ENCODE results near the gene TTC24. TPM values are rescaled to one million over a fixed set of nuclear protein-coding genes. Genes with fewer than 3 reads are reported as not detected.

TTC24 gene
- polyA plus RNA-seq, 1 of the 3 experiments (the other 2 are of a cell fraction) = not detected

GRCh38 chr1:156553860-156554485 is 25.6 kb upstream of the TTC24 start (continued):
- no peak for TF ChIP-seq ZBTB33 (IDR thresholded peaks at IDR 0.05; ENCODE audit: borderline replicate concordance, low read depth)

GRCh38 chr1:156554971-156555370 is 24.6 kb upstream of the TTC24 start:
- no peaks in the 10 kb centered on the region for H3K27me3 ChIP-seq (ENCODE audit: insufficient read depth)
- CTCF ChIA-PET = interaction anchor here (1.2 to 1.4 kb wide), 2 partner anchors 17 to 75 kb away, joined by 3 read pairs; no protein-coding TSS in a partner anchor

More at GRCh38 chr1:156554971-156555370, 24.6 kb upstream of the TTC24 start:
- Histone ChIP-seq H3K4me3 (ENCODE audit: low read depth in 2 of 2, low read length in 1 of 2) (no peak overlapping the region), H3K9me3 (no peaks in the 10 kb centered on the region), H3K36me3 (replicated peaks in 1 of 2; ENCODE audit: control insufficient read depth in 1 of 2, insufficient read depth in 2 of 2, low read length in 1 of 2) (peaks cover 11 to 30% of the 10 kb centered on the region in 2 experiments), H2AFZ (ENCODE audit: low read depth) (no peak overlapping the region), H3K27ac (ENCODE audit: low read depth in 2 of 2, low read length in 1 of 2) (no peak overlapping the region), H3K9me2 (no peaks in the 10 kb centered on the region), H3K4me2 (no peak overlapping the region), H3K4me1 (ENCODE audit: control insufficient read depth in 1 of 2, insufficient read depth in 2 of 2, low read depth in 1 of 2, low read length in 1 of 2) (no peaks in the 10 kb centered on the region; a peak in 1 of 4 replicates), H3K79me2 (ENCODE audit: insufficient read depth) (no peaks in the 10 kb centered on the region), H3K9ac (no peak overlapping the region), H4K20me1 (ENCODE audit: insufficient read depth) (no peaks in the 10 kb centered on the region), H3F3A (replicated peaks; ENCODE audit: insufficient read depth) (no peaks in the 10 kb centered on the region)
- TF ChIP-seq REST (IDR thresholded peaks at IDR 0.05; ENCODE audit: low read depth, low read length) = no peak
- no peak for TF ChIP-seq PBX3 (IDR thresholded peaks at IDR 0.05)
- no peak for TF ChIP-seq MEF2A (IDR thresholded peaks at IDR 0.05; ENCODE audit: borderline replicate concordance, low read depth)
- TF ChIP-seq SMC3 (IDR thresholded peaks at IDR 0.05; ENCODE audit: low read depth, low read length) = no peak
- no peak for TF ChIP-seq SIN3A (IDR thresholded peaks at IDR 0.05; ENCODE audit: borderline replicate concordance, low read depth, low read length)
- TF ChIP-seq JUND (IDR thresholded peaks at IDR 0.05) = no peak
- no peak for TF ChIP-seq GATA2 (CRISPR knock-in tag; IDR thresholded peaks at IDR 0.05)
- no peak for TF ChIP-seq EZH2phosphoT487 (IDR thresholded peaks at IDR 0.05; ENCODE audit: borderline replicate concordance, low read depth)
- TF ChIP-seq CHD2 (IDR thresholded peaks at IDR 0.05; ENCODE audit: low read length, partially characterized antibody) = no peak
- no peak for TF ChIP-seq MXI1 (IDR thresholded peaks at IDR 0.05; ENCODE audit: low read depth, low read length)
- TF ChIP-seq USF1 (IDR thresholded peaks at IDR 0.05; ENCODE audit: borderline replicate concordance, low read depth) = no peak
- TF ChIP-seq EP300 (IDR thresholded peaks at IDR 0.05; ENCODE audit: borderline replicate concordance in 1 of 2, low read depth in 1 of 2, low read length in 1 of 2) = no peak
- TF ChIP-seq NRF1 (IDR thresholded peaks at IDR 0.05; ENCODE audit: low read depth, low read length) = no peak
- TF ChIP-seq IRF3 (IDR thresholded peaks at IDR 0.05; ENCODE audit: low read depth, low read length) = no peak
- TF ChIP-seq FOXJ3 (CRISPR knock-in tag; IDR thresholded peaks at IDR 0.05) = no peak
- no peak for TF ChIP-seq TEAD4 (IDR thresholded peaks at IDR 0.05; ENCODE audit: borderline replicate concordance, insufficient read depth)
- TF ChIP-seq RAD21 (IDR thresholded peaks at IDR 0.05; ENCODE audit: low read length) = no peak
- no peak for TF ChIP-seq USF2 (IDR thresholded peaks at IDR 0.05; ENCODE audit: borderline replicate concordance, low read depth, low read length)
- WGBS (ENCODE audit: low lambda C conversion rate) = 81% methylated on average over 8 of the region's 8 CpGs
- POLR2A ChIA-PET = no interaction called here
- DNase-seq = no peak

All from SK-N-SH (cell line).